Lung microvascular endothelial cell (primary cell): ENCODE results near the gene PTPRN2. TPM values are rescaled to one million over a fixed set of nuclear protein-coding genes. Genes with fewer than 3 reads are reported as not detected.
"Not testable (repeated sequence)": the region's sequence is repeated elsewhere in the genome, so short reads cannot be mapped to it uniquely, and the experiment has no call there.

ENCODE experiments used
- DNase-seq, 2 donors: peaks; one replicate each; pipeline versions ENCODE4 v3.0.0 to v3.0.0-alpha.2; 2010; ENCODE audit warnings: low read depth in 2 of 2
- total RNA-seq: library from RNA; depleted of rRNA; stranded (reverse); fragments of >200 nt; gene quantifications from 2 replicates; pipeline ENCODE4 v1.2.1, GENCODE V29; 2014

The PTPRN2 gene
- total RNA-seq, 1 donor from 2014 or later, result 4.6 TPM

- DNase-seq, result no peak
Observed at GRCh38 chr7:157745721-157746709, 841.6 kb downstream of the PTPRN2 start.

DNA sequence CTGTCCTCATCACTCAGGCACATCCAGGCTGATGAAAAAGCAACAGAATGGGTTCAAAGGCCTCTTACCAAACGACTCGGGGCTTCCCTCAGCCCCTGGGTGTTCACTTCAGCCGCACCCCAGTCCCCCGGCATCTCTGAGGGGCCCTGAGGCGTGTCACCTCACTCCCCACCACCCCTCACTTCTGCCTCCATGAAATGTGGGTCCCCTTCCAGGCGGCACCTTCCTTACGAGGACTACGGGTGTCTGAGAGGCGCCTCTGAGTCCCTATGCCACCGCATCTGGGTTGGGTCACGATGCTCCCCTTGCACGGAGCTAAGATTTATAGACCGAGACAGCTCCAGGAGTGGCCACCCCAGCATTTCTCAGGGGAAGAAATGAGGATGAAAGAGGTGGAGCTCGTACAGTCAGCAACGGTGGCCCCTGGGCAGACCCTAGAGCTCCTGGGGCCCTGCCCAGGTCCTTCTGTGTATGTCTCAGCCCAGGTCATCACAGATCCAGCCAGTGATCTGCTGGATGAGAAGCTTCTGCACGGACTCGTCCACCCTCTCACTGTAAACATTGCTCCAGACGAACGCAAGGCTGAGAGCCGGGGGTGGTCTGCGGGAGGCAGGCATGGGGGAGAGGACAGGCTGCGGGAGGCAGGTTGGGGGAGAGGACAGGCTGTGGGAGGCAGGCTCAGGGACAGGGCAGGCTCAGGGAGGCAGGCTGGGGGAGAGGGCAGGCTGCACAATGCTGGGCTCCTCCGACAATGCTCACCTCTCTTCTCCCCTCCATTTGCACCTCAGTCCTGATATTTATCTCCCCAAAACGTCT, 842.6 kb downstream of the PTPRN2 start:
- no peak for DNase-seq

DNA sequence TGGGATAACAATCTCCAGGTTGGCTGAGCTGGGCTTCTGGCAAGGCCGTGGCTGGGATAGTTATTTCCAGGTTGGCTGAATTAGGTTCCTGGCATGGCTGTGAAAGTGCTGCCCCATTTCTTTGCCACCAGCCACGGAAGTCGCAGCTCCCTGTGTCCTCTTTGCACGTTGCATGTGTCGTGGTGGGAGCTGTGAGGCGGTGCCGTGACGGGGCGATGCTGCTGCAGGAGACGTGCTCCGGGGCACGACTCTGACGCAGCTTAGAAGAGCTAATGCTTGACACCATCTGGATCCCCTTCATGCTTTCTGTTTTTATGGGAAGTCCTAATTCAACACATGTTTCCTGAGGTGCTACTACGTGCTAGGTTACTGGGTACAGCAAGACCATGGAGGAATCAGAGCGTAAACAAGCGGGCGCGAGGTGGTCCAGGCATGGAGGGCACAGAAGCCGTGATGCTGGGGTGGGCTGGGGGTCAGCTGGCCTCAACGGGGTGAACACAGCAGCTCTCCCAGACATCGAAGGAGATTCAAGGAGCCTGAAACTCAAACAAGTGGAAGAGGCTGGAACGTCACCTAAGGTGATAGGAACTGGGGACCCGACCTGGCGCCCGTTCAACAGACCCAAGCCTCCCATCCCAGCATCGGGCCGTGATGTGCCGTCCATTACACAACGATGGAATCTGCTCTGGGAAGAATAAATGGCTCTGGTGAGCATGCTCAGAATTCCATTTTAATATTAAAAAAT, 843.7 kb downstream of the PTPRN2 start:
- no peak for DNase-seq

DNA sequence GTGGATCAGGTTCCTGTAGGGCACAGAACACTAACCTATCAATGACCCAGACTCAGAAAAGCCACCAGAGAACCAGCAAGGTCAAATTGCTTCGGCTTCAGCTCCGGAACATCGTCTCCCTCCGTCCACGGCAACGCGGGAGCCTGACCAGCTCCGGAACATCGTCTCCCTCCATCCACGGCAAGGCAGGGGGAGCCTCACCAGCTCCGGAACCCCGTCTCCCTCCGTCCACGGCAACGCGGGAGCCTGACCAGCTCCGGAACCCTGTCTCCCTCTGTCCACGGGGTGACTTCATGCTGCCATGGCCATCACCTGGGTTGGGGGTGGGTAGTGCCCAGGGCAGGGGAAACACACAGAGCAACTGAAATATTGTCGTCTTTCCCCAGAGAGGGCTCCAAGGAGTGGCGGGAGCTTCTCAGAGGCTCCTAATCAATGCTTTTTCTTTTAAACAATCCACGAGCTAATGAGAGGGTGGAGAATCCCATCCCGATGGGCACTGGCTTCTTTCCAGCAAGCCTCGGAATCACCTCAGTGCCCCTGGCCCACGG, 847.3 kb downstream of the PTPRN2 start:
- DNase-seq, result no peak

- DNase-seq, result no peak
Observed at GRCh38 chr7:157739650-157740049, 848.0 kb downstream of the PTPRN2 start.

DNA sequence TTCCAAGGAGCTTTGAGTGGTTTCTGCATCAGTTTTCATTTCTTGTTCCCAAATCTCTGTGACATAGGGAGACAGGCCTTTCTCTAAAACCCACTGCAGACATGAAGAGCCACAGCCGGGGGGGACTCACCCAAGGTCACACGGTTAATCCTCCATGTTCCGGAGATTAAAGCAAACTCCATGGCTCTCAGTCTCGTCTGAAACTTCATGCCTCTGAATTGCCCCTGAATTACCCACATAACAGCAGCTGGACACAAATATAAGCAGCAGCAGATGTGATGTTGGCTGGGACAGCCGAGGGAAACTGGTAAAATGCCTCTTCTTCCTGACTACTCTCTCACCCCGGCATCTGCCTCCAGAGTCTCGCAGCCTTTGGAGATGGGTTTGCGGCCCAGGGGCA, 848.6 kb downstream of the PTPRN2 start:
- no peak for DNase-seq

DNA sequence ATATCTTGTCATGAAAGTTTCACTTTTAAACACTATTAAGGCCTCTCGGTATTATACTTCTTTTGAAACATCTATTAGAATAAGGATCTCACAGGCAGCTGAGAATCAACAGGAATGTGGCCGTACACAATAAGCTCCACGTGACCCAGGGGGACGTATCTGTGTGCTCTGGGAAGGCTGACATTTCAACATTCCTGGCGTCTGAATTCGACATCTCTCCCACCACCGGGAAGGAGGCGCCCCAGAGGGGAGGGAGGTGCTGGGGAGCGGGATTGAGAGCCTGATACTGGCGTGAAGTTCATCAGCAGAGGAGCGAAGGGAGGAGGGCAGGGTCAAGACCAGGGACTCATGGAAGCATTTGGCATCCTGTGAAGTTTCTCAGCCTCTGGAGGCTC, 849.6 kb downstream of the PTPRN2 start:
- DNase-seq, result no peak

- no peak for DNase-seq
Observed at GRCh38 chr7:157737151-157738065, 850.2 kb downstream of the PTPRN2 start.

GRCh38 chr7:157736341-157736740, 851.3 kb downstream of the PTPRN2 start:
- DNase-seq, result no peak

- no peak for DNase-seq
Observed at GRCh38 chr7:157735826-157736225, 851.8 kb downstream of the PTPRN2 start.

DNA sequence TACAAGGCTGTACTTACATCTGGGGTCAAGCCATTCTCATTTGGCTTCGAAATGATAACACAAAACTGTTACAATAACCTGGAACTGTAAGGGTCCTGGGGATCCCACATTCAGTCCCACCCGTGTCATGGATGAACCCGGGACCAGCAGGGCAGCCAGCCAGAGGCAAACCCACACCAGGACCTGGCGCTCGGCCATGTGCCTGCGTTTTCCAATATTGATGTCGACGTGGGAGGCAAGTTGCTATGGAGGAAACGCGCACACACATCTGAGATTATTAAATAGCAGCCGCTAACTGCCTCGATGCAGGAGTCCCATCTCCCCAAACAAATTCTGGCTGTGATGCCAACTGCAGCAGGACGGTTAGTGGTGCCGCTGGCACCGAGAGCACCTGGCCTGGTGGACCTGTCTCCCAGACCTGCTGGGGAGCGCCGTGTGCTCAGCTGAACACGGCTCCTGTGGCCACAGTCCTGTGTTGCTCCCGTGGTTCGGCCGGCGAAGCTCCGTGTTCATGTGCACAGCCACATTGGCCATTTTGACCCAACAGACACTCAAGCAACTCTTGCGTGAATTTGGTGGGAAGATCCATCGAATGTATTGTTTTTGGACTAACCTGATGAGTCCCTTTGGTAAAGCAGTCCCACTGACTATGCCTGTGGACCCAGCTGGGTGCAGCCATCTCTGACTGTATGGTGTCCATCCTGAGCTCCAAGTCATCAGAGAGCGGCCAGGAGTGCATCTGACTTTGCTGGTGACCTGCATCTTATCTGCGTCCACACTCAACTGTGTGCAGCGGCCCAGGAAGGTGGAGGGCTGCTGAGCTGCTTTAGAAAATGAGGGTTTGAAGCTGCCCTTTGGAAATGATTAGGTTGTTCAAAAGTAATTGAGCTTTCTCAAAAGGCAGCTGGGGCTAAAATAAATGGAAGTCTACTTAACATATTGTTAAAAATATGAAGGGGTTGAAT, 852.7 kb downstream of the PTPRN2 start:
- no peak for DNase-seq

DNA sequence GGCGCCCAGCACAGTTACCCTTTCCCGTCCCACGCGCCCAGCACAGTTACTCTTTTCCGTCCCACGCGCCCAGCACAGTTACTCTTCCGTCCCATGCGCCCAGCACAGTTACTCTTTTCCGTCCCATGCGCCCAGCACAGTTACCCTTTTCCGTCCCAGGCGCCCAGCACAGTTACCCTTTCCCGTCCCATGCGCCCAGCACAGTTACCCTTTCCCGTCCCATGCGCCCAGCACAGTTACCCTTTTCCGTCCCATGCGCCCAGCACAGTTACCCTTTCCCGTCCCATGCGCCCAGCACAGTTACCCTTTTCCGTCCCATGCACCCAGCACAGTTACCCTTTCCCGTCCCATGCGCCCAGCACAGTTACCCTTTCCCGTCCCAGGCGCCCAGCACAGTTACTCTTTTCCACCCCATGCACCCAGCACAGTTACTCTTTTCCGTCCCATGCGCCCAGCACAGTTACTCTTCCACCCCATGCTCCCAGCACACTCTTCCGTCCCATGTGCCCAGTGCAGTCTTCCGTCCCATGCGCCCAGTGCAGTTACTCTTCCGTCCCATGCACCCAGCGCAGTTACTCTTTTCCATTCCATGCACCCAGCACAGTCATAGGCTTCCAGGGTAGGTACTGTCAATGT, 853.7 kb downstream of the PTPRN2 start:
- not testable (repeated sequence) for DNase-seq

DNA sequence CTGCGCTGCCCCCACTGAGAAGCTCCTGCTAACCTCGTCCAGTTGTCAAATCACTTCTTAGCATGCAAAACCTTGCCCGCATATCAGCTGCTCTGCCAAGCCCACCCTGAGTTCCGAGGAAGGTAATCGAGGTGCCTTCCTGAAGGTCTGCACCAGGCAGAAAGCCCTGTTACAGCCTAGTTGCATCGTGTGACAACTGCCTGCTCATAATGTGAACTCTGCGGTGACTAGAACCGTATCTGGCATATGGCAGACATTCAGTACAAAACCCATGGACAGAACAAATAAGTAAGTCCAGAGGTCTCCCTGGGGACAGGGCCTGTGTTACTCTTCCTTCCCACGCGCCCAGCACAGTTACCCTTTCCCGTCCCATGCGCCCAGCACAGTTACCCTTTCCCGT, 856.5 kb downstream of the PTPRN2 start:
- no peak for DNase-seq

- DNase-seq, result no peak
Observed at GRCh38 chr7:157730614-157731013, 857.0 kb downstream of the PTPRN2 start.

- no peak for DNase-seq
Observed at GRCh38 chr7:157729566-157729965, 858.1 kb downstream of the PTPRN2 start.

DNA sequence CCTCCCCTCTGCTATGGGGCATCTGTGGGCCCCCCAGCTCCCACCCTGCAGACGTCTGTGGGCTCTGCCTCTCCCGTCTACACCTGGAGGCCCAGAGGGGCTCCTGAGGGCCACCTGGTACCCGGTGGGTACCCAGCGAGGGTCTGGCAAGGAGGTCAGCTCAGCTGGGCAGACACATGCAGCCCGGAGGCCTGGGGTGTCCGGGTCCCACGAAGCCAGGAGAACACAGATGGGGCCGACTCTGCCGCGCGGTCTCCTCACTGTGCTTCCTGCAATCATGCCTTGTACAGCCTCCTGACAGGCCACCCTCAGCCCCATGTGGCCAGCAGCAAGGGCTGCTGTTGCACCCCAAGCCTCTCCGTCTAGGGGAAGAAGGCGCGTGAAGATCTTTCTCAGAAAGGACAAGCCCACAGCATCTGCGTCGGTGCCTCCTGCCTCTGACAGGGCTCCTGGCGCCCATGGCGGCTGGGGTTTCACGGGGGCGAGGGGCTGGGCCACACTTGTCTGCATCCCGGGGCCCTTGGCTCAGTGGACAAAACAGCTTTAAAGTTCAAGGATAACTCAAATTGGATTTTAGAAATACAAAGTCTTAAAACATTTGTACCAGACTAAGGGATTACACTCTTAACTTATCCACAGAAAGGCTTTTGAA, 859.5 kb downstream of the PTPRN2 start:
- DNase-seq, result no peak

- no peak for DNase-seq
Observed at GRCh38 chr7:157726764-157727163, 860.9 kb downstream of the PTPRN2 start.

DNA sequence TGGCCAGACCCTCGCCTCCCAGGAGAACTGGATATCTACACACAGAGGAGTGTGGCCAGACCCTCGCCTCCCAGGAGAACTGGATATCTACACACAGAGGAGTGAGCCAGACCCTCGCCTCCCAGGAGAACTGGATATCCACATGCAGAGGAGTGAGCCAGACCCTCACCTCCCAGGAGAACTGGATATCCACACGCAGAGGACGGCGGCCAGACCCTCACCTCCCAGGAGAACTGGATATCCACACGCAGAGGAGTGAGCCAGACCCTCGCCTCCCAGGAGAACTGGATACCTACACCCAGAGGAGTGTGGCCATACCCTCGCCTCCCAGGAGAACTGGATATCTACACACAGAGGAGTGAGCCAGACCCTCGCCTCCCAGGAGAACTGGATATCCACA, 862.3 kb downstream of the PTPRN2 start:
- DNase-seq, result not testable (repeated sequence)
